Astrocyte (in vitro differentiated cells and primary cell): Measurements from ENCODE around the gene SGIP1. TPM values are rescaled to one million over a fixed set of nuclear protein-coding genes. Genes with fewer than 3 reads are reported as not detected.

ENCODE experiments used
- DNase-seq: peaks from one replicate; pipeline ENCODE4 v3.0.0-alpha.2; 2010; ENCODE audit warnings: low read depth
- FAIRE-seq: peaks from 2 replicates; lab custom pipeline; 2011; peaks lifted over from hg19 to GRCh38; lab: Jason Lieb, UNC
- H2AFZ ChIP-seq: 2 replicates; pipeline ENCODE4 v1.6.0; 2012; ENCODE audit warnings: low read depth, low read length, inconsistent platforms
- H3K27ac ChIP-seq: 2 replicates; pipeline ENCODE4 v1.5.1; 2011; ENCODE audit warnings: low read depth, low read length, inconsistent platforms
- H3K27me3 ChIP-seq: 2 replicates; pipeline ENCODE4 v1.6.0; 2011; ENCODE audit warnings: low read length, inconsistent platforms; ENCODE audit not compliant: insufficient read depth
- H3K36me3 ChIP-seq: 2 replicates; pipeline ENCODE4 v1.5.1; 2011; ENCODE audit warnings: low read length, inconsistent platforms; ENCODE audit not compliant: insufficient read depth
- H3K4me1 ChIP-seq: 2 replicates; pipeline ENCODE4 v1.5.1; 2011; ENCODE audit warnings: low read length, inconsistent platforms; ENCODE audit not compliant: insufficient read depth
- H3K4me2 ChIP-seq: 2 replicates; pipeline ENCODE4 v1.6.0; 2012; ENCODE audit warnings: low read length, inconsistent platforms
- H3K4me3 ChIP-seq: 2 replicates; pipeline ENCODE4 v1.5.1; 2011; ENCODE audit warnings: low read depth, mild to moderate bottlenecking, low read length, inconsistent platforms; ENCODE audit not compliant: insufficient read depth
- H3K79me2 ChIP-seq: 2 replicates; pipeline ENCODE4 v1.6.0; 2012; ENCODE audit warnings: mild to moderate bottlenecking, low read length, inconsistent platforms; ENCODE audit not compliant: insufficient read depth
- H3K9ac ChIP-seq: 2 replicates; pipeline ENCODE4 v1.6.0; 2012; ENCODE audit warnings: mild to moderate bottlenecking, low read length, inconsistent platforms
- H3K9me3 ChIP-seq: 2 replicates; pipeline ENCODE4 v1.5.1; 2012; ENCODE audit warnings: low read depth, mild to moderate bottlenecking, low read length, inconsistent platforms; ENCODE audit not compliant: insufficient read depth
- H4K20me1 ChIP-seq: 2 replicates; pipeline ENCODE4 v1.6.0; 2012; ENCODE audit warnings: low read length, inconsistent platforms; ENCODE audit not compliant: insufficient read depth
- H3K27ac Mint-ChIP-seq: one replicate; pipeline ENCODE4 v1.8.0; 2021; ENCODE audit warnings: mild to moderate bottlenecking, mixed read lengths; ENCODE audit not compliant: unreplicated experiment
- H3K27me3 Mint-ChIP-seq: one replicate; pipeline ENCODE4 v1.8.0; 2021; ENCODE audit warnings: low read depth, mixed read lengths; ENCODE audit not compliant: unreplicated experiment
- H3K36me3 Mint-ChIP-seq: one replicate; pipeline ENCODE4 v1.8.0; 2021; ENCODE audit warnings: low read depth, mixed read lengths; ENCODE audit not compliant: unreplicated experiment
- H3K4me1 Mint-ChIP-seq: one replicate; pipeline ENCODE4 v1.8.0; 2021; ENCODE audit warnings: low read depth, mixed read lengths; ENCODE audit not compliant: unreplicated experiment
- H3K4me3 Mint-ChIP-seq: one replicate; pipeline ENCODE4 v1.8.0; 2021; ENCODE audit warnings: mild to moderate bottlenecking, moderate library complexity, mixed read lengths; ENCODE audit not compliant: unreplicated experiment
- H3K9me3 Mint-ChIP-seq: one replicate; pipeline ENCODE4 v1.8.0; 2021; ENCODE audit warnings: mild to moderate bottlenecking, mixed read lengths; ENCODE audit not compliant: unreplicated experiment
- EZH2 ChIP-seq: IDR thresholded peaks from 2 replicates; pipeline ENCODE4 v1.6.1; 2012; ENCODE audit warnings: mild to moderate bottlenecking, low read length, inconsistent platforms; ENCODE audit not compliant: insufficient read depth
- total RNA-seq: library from RNA; stranded (reverse); gene quantifications from 2 replicates; pipeline ENCODE4 v1.2.1, GENCODE V29; 2021
- TF ChIP-seq, protein P1 (sequence below): IDR thresholded peaks from 2 replicates; pipeline ENCODE4 v1.5.1; 2011; ENCODE audit warnings: low read depth, mild to moderate bottlenecking, inconsistent platforms, low read length, moderate library complexity; ENCODE audit not compliant: insufficient read depth

SGIP1 gene
- total RNA-seq, 1 donor from 2014 or later: 8.8 TPM

DNA sequence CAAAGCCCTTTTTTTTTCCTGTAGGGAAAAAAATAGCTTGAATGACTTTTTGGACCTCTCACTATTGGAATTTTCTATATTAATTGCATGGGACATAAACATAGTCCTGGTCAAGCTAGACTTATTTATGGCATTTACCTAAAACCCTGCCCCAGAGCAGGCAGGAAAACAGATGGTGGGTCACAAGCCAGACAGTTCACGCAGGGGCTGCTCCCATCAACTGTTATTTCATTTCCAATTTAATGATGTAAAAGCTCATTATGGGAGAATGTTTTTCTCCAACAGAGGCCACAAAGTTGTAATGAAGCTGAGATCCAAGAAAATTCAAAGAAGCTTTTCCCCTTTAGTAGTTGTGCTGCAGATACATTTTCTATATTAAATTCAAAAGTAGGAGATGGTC is 99.2 kb downstream of the SGIP1 start:
- no peak overlapping the region for H3K4me2 ChIP-seq
- TF ChIP-seq EZH2: no peak
- TF ChIP-seq, protein P1, sequence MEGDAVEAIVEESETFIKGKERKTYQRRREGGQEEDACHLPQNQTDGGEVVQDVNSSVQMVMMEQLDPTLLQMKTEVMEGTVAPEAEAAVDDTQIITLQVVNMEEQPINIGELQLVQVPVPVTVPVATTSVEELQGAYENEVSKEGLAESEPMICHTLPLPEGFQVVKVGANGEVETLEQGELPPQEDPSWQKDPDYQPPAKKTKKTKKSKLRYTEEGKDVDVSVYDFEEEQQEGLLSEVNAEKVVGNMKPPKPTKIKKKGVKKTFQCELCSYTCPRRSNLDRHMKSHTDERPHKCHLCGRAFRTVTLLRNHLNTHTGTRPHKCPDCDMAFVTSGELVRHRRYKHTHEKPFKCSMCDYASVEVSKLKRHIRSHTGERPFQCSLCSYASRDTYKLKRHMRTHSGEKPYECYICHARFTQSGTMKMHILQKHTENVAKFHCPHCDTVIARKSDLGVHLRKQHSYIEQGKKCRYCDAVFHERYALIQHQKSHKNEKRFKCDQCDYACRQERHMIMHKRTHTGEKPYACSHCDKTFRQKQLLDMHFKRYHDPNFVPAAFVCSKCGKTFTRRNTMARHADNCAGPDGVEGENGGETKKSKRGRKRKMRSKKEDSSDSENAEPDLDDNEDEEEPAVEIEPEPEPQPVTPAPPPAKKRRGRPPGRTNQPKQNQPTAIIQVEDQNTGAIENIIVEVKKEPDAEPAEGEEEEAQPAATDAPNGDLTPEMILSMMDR: no peak
- no peaks in the 10 kb centered on the region for H3K79me2 ChIP-seq
- H3K9me3 ChIP-seq: no peaks in the 10 kb centered on the region
- H3K9ac ChIP-seq: no peak overlapping the region
- no peak overlapping the region for H2AFZ ChIP-seq
- no peak overlapping the region for H3K27ac Mint-ChIP-seq
- H3K27me3 ChIP-seq: no peaks in the 10 kb centered on the region
- no peak overlapping the region for H3K27ac ChIP-seq
- H3K4me3 ChIP-seq: no peak overlapping the region
- no peak overlapping the region for H3K4me3 Mint-ChIP-seq
- DNase-seq (no peak), FAIRE-seq (no peak)
- no peaks in the 10 kb centered on the region for H3K4me1 ChIP-seq
- no peaks in the 10 kb centered on the region for H4K20me1 ChIP-seq
- H3K36me3 Mint-ChIP-seq: no peaks in the 10 kb centered on the region
- H3K9me3 Mint-ChIP-seq: no peaks in the 10 kb centered on the region
- H3K4me1 Mint-ChIP-seq: no peaks in the 10 kb centered on the region
- H3K27me3 Mint-ChIP-seq: peaks cover 8% of the 10 kb centered on the region
- H3K36me3 ChIP-seq: peaks cover 5% of the 10 kb centered on the region

DNA sequence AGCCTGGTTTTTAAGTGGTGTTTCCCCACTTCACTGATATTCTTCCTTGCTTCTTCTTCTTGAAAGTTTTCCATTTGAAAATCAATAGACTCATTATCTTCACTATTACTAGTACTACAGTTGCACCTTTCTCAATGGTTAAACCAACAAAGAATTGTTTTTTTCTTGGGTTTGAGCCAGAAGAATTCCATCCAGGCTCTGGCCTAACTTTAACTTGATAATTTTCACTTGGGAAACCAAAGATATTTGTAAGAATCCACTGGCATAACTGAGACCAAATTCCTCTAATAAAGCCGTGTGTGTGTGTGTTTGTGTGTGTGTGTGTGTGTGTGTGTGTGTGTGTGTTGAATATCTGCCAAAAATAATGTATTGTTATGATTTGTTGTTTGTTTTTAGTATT is 103.2 kb downstream of the SGIP1 start:
- H3K27ac Mint-ChIP-seq: no peak overlapping the region
- TF ChIP-seq, protein P1: no peak
- TF ChIP-seq EZH2: no peak

DNA sequence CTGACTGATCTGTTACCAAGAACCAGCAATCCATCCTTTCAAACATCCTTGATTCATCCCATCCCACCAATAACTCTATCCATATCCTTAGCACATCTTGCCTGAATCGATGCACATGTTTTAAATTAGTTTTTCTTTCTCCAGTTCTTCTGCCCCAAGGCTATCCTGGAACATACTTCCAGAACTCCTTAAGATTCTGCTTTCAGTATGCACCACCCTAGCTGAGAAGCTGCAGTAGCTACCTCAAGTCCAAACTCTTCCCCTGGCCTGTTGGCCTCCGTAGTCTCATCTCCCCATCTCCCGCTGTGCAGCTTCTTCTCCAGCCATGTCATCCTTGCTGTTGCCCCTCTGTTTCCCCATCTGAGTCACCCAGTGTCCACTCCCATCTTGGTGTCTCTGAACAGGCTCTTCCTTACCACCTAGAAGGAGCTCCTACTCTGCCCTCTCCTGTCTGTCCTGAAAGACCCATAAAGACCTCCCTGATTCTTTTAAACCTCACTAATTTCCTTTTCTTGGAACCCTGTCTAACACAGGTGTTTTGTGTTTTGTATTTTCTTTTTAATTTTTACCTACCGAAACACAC is 108.0 kb downstream of the SGIP1 start:
- no peak for FAIRE-seq
- Mint-ChIP-seq H3K4me1 (peaks cover 3% of the 10 kb centered on the region), H3K27me3 (no peaks in the 10 kb centered on the region), H3K36me3 (peaks cover 5% of the 10 kb centered on the region), H3K9me3 (peaks cover 2% of the 10 kb centered on the region), H3K4me3 (no peak overlapping the region), H3K27ac (no peak overlapping the region)
- Histone ChIP-seq H3K36me3 (no peaks in the 10 kb centered on the region), H3K4me1 (no peaks in the 10 kb centered on the region), H3K79me2 (no peaks in the 10 kb centered on the region), H2AFZ (no peak overlapping the region), H3K9ac (no peak overlapping the region), H3K27ac (no peak overlapping the region), H3K4me3 (no peak overlapping the region), H3K9me3 (no peaks in the 10 kb centered on the region), H3K27me3 (no peaks in the 10 kb centered on the region), H3K4me2 (no peak overlapping the region), H4K20me1 (no peaks in the 10 kb centered on the region)
- no peak for DNase-seq
- TF ChIP-seq, protein P1: no peak
- no peak for TF ChIP-seq EZH2

More for the DNA sequence above, 103.2 kb downstream of the SGIP1 start:
- Histone ChIP-seq H3K9ac (no peak overlapping the region), H3K9me3 (no peaks in the 10 kb centered on the region), H4K20me1 (no peaks in the 10 kb centered on the region), H2AFZ (no peak overlapping the region), H3K36me3 (peaks cover 5% of the 10 kb centered on the region), H3K4me2 (no peak overlapping the region), H3K27me3 (no peaks in the 10 kb centered on the region), H3K27ac (no peak overlapping the region), H3K4me3 (no peak overlapping the region), H3K4me1 (no peaks in the 10 kb centered on the region), H3K79me2 (no peaks in the 10 kb centered on the region)
- DNase-seq (peak; percentile 31), FAIRE-seq (no peak)
- no peak overlapping the region for H3K4me3 Mint-ChIP-seq
- H3K27me3 Mint-ChIP-seq: peaks cover 8% of the 10 kb centered on the region
- H3K9me3 Mint-ChIP-seq: peaks cover 2% of the 10 kb centered on the region
- peaks cover 5% of the 10 kb centered on the region for H3K36me3 Mint-ChIP-seq
- H3K4me1 Mint-ChIP-seq: no peaks in the 10 kb centered on the region
